ENCODE measurements around the gene TLR6. TPM values are rescaled to one million over a fixed set of nuclear protein-coding genes. Genes with fewer than 3 reads are reported as not detected.

Gene TLR6
- total RNA-seq, 1 donor from 2014 or later: 1.7 TPM

- H3K9me3 Mint-ChIP-seq: peaks cover 6% of the 10 kb centered on the region
- H3K4me3 Mint-ChIP-seq: no peak overlapping the region
- intact Hi-C loops (cut with micrococcal nuclease): no loop called here
- peaks cover 21% of the 10 kb centered on the region for H3K27me3 Mint-ChIP-seq (ENCODE audit: insufficient read depth)
- no peaks in the 10 kb centered on the region for H3K4me1 Mint-ChIP-seq (ENCODE audit: low read depth)
- no peak for DNase-seq (ENCODE audit: low spot score)
- H3K36me3 Mint-ChIP-seq (ENCODE audit: low read depth): peaks cover 5% of the 10 kb centered on the region
- no peak overlapping the region for H3K27ac Mint-ChIP-seq
Measured at GRCh38 chr4:38774181-38774955, 82.2 kb downstream of the TLR6 start.

Other genes starting within 250 kb of the TLR6 start
- gene KLF3, start 192.6 kb downstream of the TLR6 start, total RNA-seq: 1.8 and 1.9 TPM in 2 replicates
- gene TLR10, start 73.8 kb downstream of the TLR6 start, total RNA-seq: not detected in 2 replicates
- gene TLR1, start 52.0 kb downstream of the TLR6 start, total RNA-seq: 1.9 and 2.7 TPM in 2 replicates
- gene FAM114A1, start 11.0 kb upstream of the TLR6 start, total RNA-seq: 0.22 and 0.49 TPM in 2 replicates
- gene TMEM156, start 175.6 kb upstream of the TLR6 start, total RNA-seq: 27.7 and 29.4 TPM in 2 replicates
- gene KLHL5, start 205.4 kb upstream of the TLR6 start, total RNA-seq: 45.0 and 46.3 TPM in 2 replicates